CD14-positive monocyte (primary cell): ENCODE results near the gene DHX30. TPM values are rescaled to one million over a fixed set of nuclear protein-coding genes. Genes with fewer than 3 reads are reported as not detected.

Experiments used
- DNase-seq, 3 donors: peaks; one replicate each; pipeline ENCODE4 v3.0.0-alpha.2; 2011 to 2022
- H2AFZ ChIP-seq: 2 replicates; pipeline ENCODE4 v1.6.0; 2012; ENCODE audit warnings: mild to moderate bottlenecking, low read depth, low read length, inconsistent platforms; ENCODE audit not compliant: insufficient read depth, poor library complexity, severe bottlenecking
- H3K27ac ChIP-seq, 2 donors: 1 replicate in 1 of 2; 2 replicates in 1 of 2; pipeline ENCODE4 v1.5.1; 2012 to 2013; ENCODE audit warnings: low read length in 2 of 2, control low read depth in 1 of 2, inconsistent platforms in 1 of 2, low read depth in 1 of 2, mild to moderate bottlenecking in 1 of 2
- H3K27me3 ChIP-seq, 2 donors: one replicate each; pipeline versions ENCODE4 v1.6.0 to v1.6.1; 2011 to 2013; ENCODE audit warnings: low read length in 2 of 2; ENCODE audit not compliant: control insufficient read depth in 2 of 2, insufficient read depth in 2 of 2
- H3K36me3 ChIP-seq, 2 donors: replicated peaks in 1 of 2; 1 replicate in 1 of 2; 2 replicates in 1 of 2; pipeline versions ENCODE4 v1.5.1 to v1.6.1; 2012 to 2013; ENCODE audit warnings: low read length in 2 of 2, control low read depth in 1 of 2, inconsistent platforms in 1 of 2, mild to moderate bottlenecking in 1 of 2; ENCODE audit not compliant: insufficient read depth in 2 of 2, control insufficient read depth in 1 of 2
- H3K4me1 ChIP-seq, 2 donors: 1 replicate in 1 of 2; 2 replicates in 1 of 2; pipeline versions ENCODE4 v1.5.1 to v1.6.1; 2012 to 2013; ENCODE audit warnings: low read length in 2 of 2, control low read depth in 1 of 2, inconsistent platforms in 1 of 2, mild to moderate bottlenecking in 1 of 2, moderate library complexity in 1 of 2; ENCODE audit not compliant: insufficient read depth in 2 of 2, control insufficient read depth in 1 of 2
- H3K4me2 ChIP-seq: replicated peaks from 2 replicates; pipeline ENCODE3; 2012; ENCODE audit warnings: low read length, moderate library complexity, mild to moderate bottlenecking; ENCODE audit not compliant: poor library complexity, severe bottlenecking; ENCODE audit errors: extremely low read depth
- H3K4me3 ChIP-seq, 3 experiments: fragments of 200-600 bp in 1 of 3; sonication (generic) in 1 of 3; replicated peaks in 1 of 3; 1 replicate in 2 of 3; 2 replicates in 1 of 3; pipeline ENCODE4 v1.5.1; 2011 to 2013; ENCODE audit warnings: low read length in 3 of 3, mild to moderate bottlenecking in 3 of 3, control low read depth in 2 of 3, low read depth in 2 of 3, inconsistent platforms in 1 of 3, moderate library complexity in 1 of 3
- H3K79me2 ChIP-seq: 2 replicates; pipeline ENCODE4 v1.6.0; 2012; ENCODE audit warnings: mild to moderate bottlenecking, control low read depth, inconsistent platforms, low read length, moderate library complexity; ENCODE audit not compliant: insufficient read depth
- H3K9ac ChIP-seq: 2 replicates; pipeline ENCODE4 v1.6.0; 2017; ENCODE audit warnings: low read length, mild to moderate bottlenecking; ENCODE audit not compliant: insufficient read depth, poor library complexity, severe bottlenecking
- H3K9me3 ChIP-seq, 2 donors: replicated peaks in 1 of 2; 1 replicate in 1 of 2; 2 replicates in 1 of 2; pipeline versions ENCODE4 v1.5.1 to v1.6.1; 2012 to 2013; ENCODE audit warnings: low read length in 2 of 2, control low read depth in 1 of 2; ENCODE audit not compliant: control insufficient read depth in 1 of 2, insufficient read depth in 1 of 2
- H4K20me1 ChIP-seq: 2 replicates; pipeline ENCODE4 v1.6.0; 2012; ENCODE audit warnings: mild to moderate bottlenecking, low read length, control low read depth, moderate library complexity; ENCODE audit not compliant: insufficient read depth
- H3K27ac Mint-ChIP-seq, 7 donors: one replicate each; pipeline ENCODE4 v1.8.0; 2020; ENCODE audit warnings: mild to moderate bottlenecking in 7 of 7, mixed read lengths in 7 of 7, moderate library complexity in 6 of 7, inconsistent platforms in 2 of 7
- H3K27me3 Mint-ChIP-seq, 3 donors: one replicate each; pipeline ENCODE4 v1.8.0; 2021 to 2022; ENCODE audit warnings: low read depth in 3 of 3, mild to moderate bottlenecking in 3 of 3, mixed read lengths in 3 of 3, moderate library complexity in 3 of 3, inconsistent platforms in 1 of 3
- H3K36me3 Mint-ChIP-seq, 2 donors: one replicate each; pipeline ENCODE4 v1.8.0; 2020; ENCODE audit warnings: mixed read lengths in 2 of 2, inconsistent platforms in 1 of 2, mild to moderate bottlenecking in 1 of 2
- H3K4me1 Mint-ChIP-seq: one replicate; pipeline ENCODE4 v1.8.0; 2020; ENCODE audit warnings: mild to moderate bottlenecking, mixed read lengths
- H3K4me3 Mint-ChIP-seq, 2 donors: one replicate each; pipeline ENCODE4 v1.8.0; 2020; ENCODE audit warnings: mild to moderate bottlenecking in 2 of 2, mixed read lengths in 2 of 2, moderate library complexity in 1 of 2
- H3K9me3 Mint-ChIP-seq, 7 donors: one replicate each; pipeline ENCODE4 v1.8.0; 2020 to 2022; ENCODE audit warnings: mixed read lengths in 7 of 7, mild to moderate bottlenecking in 6 of 7, moderate library complexity in 6 of 7, inconsistent platforms in 2 of 7
- CTCF ChIP-seq: fragments of 200-600 bp; IDR thresholded peaks from one replicate; pipeline ENCODE4 v1.8.0; 2022; ENCODE audit warnings: antibody characterized with exemption, mild to moderate bottlenecking
- WGBS: methylation state at CpG from one replicate; pipeline ENCODE4 v1.1.5; 2013; ENCODE audit warnings: missing lambda C conversion rate; ENCODE audit not compliant: insufficient coverage; 5-methylcytosine and 5-hydroxymethylcytosine counted together
- intact Hi-C, 2 donors: fragments of 100-400 bp; cut with micrococcal nuclease; formaldehyde crosslinking; loops; one replicate each; pipeline versions ENCODE4 v1.15.0 to v1.15.1; 2023
- polyA plus RNA-seq, 3 donors: library from polyadenylated mRNA; depleted of rRNA in 1 of 3; unstranded in 2 of 3; stranded (reverse) in 1 of 3; fragments of 300-500 nt in 2 of 3; fragments of >200 nt in 1 of 3; fragmentation: Illumina TruSeq in 2 of 3; gene quantifications; 1 replicate in 2 of 3; 2 replicates in 1 of 3; pipeline ENCODE4 v1.2.3, GENCODE V29; 2012 to 2021

Gene DHX30
- polyA plus RNA-seq, 3 donors = 19.4 to 43.9 (median 20.1) TPM

- no peaks in the 10 kb centered on the region for H3K27me3 ChIP-seq
- Mint-ChIP-seq H3K4me1 (peaks cover 4% of the 10 kb centered on the region), H3K36me3 (peaks cover 54 to 56% of the 10 kb centered on the region in 2 donors), H3K27ac (no peak overlapping the region), H3K27me3 (no peaks in the 10 kb centered on the region), H3K9me3 (peaks cover 0 to 3% (median 0%) of the 10 kb centered on the region in 7 donors), H3K4me3 (no peak overlapping the region)
- no peak for TF ChIP-seq CTCF
- no peak overlapping the region for H3K9ac ChIP-seq
- no peak for DNase-seq
- H3K9me3 ChIP-seq = no peaks in the 10 kb centered on the region
- 100% methylated on average over 9 of the region's 15 CpGs for WGBS
- no peak overlapping the region for H3K4me3 ChIP-seq
- H3K4me1 ChIP-seq = peaks cover 0 to 6% of the 10 kb centered on the region in 2 donors
- no peak overlapping the region for H2AFZ ChIP-seq
- peaks cover 10 to 56% of the 10 kb centered on the region in 2 donors for H3K36me3 ChIP-seq
- H3K4me2 ChIP-seq = no peak overlapping the region
- intact Hi-C loops = no loop called here
- no peaks in the 10 kb centered on the region for H3K79me2 ChIP-seq
- no peaks in the 10 kb centered on the region for H4K20me1 ChIP-seq
- no peak overlapping the region for H3K27ac ChIP-seq
These were observed 89.5 kb downstream of the DHX30 start for GRCh38 chr3:47892286-47893040.

GRCh38 chr3:47895241-47895640, 92.3 kb downstream of the DHX30 start:
- intact Hi-C loops = no loop called here
- Histone ChIP-seq H3K36me3 (peaks cover 10 to 62% of the 10 kb centered on the region in 2 donors), H2AFZ (no peak overlapping the region), H4K20me1 (no peaks in the 10 kb centered on the region), H3K4me3 (no peak overlapping the region), H3K79me2 (no peaks in the 10 kb centered on the region), H3K4me1 (peaks cover 0 to 6% of the 10 kb centered on the region in 2 donors), H3K9ac (no peak overlapping the region), H3K4me2 (no peak overlapping the region), H3K27ac (no peak overlapping the region), H3K9me3 (no peaks in the 10 kb centered on the region), H3K27me3 (no peaks in the 10 kb centered on the region)
- Mint-ChIP-seq H3K4me3 (no peak overlapping the region), H3K27me3 (no peaks in the 10 kb centered on the region), H3K36me3 (peaks cover 43 to 58% of the 10 kb centered on the region in 2 donors), H3K4me1 (peaks cover 4% of the 10 kb centered on the region), H3K27ac (peak overlapping the region in 1 of 7 donors; percentile 52), H3K9me3 (peaks cover 0 to 2% (median 0%) of the 10 kb centered on the region in 7 donors)
- no peak for DNase-seq
- no peak for TF ChIP-seq CTCF
- 100% methylated on average over 1 of the region's 3 CpGs for WGBS
